ENCODE results near the gene SNU13.

SNU13 gene

GRCh38 chr22:41625577-41625976 is 63.1 kb downstream of the SNU13 start:
- Histone ChIP-seq H3K36me3 (ENCODE audit: control insufficient read depth, insufficient read depth, low read length) (peaks cover 65% of the 10 kb centered on the region), H3K4me3 (ENCODE audit: insufficient read depth, low read depth, low read length) (no peak overlapping the region)
- WGBS, 2 experiments: 94 to 98% methylated on average over 7 of the region's 7 CpGs

More at GRCh38 chr22:41625577-41625976, 63.1 kb downstream of the SNU13 start:
- H3K27me3 ChIP-seq (ENCODE audit: control insufficient read depth, insufficient read depth, low read length, poor library complexity, severe bottlenecking): no peaks in the 10 kb centered on the region
- H3K4me1 ChIP-seq (ENCODE audit: control insufficient read depth, insufficient read depth, low read length): peaks cover 4% of the 10 kb centered on the region
- H3K9me3 ChIP-seq (ENCODE audit: control insufficient read depth, low read length): no peaks in the 10 kb centered on the region
- no peak overlapping the region for H3K27ac ChIP-seq (ENCODE audit: insufficient read depth, low read depth, low read length, poor library complexity, severe bottlenecking)

Data from ectodermal cell (in vitro differentiated cells).